Gastrocnemius medialis (tissue), 4 donors: ENCODE results near the gene NNAT.

ENCODE experiments used
- POLR2A ChIP-seq, 2 donors: fragments of 450-650 bp; IDR thresholded peaks; one replicate each; pipeline ENCODE4 v1.6.1; 2017; ENCODE audit warnings: antibody characterized with exemption in 2 of 2, mild to moderate bottlenecking in 2 of 2, moderate library complexity in 2 of 2
- TF ChIP-seq, protein P1 (sequence below), 5 experiments: fragments of 450-650 bp in 3 of 5; fragments of 200-600 bp in 2 of 5; sonication (generic) in 2 of 5; IDR thresholded peaks in 4 of 5; conservative IDR thresholded peaks in 1 of 5; 1 replicate in 4 of 5; 2 replicates in 1 of 5; pipeline ENCODE4 v1.5.1; 2016 to 2019; ENCODE audit warnings: antibody characterized with exemption in 5 of 5, mild to moderate bottlenecking in 3 of 5, moderate library complexity in 3 of 5

GRCh38 chr20:37540001-37540400, 19.0 kb downstream of the NNAT start:
- TF ChIP-seq, protein P1, sequence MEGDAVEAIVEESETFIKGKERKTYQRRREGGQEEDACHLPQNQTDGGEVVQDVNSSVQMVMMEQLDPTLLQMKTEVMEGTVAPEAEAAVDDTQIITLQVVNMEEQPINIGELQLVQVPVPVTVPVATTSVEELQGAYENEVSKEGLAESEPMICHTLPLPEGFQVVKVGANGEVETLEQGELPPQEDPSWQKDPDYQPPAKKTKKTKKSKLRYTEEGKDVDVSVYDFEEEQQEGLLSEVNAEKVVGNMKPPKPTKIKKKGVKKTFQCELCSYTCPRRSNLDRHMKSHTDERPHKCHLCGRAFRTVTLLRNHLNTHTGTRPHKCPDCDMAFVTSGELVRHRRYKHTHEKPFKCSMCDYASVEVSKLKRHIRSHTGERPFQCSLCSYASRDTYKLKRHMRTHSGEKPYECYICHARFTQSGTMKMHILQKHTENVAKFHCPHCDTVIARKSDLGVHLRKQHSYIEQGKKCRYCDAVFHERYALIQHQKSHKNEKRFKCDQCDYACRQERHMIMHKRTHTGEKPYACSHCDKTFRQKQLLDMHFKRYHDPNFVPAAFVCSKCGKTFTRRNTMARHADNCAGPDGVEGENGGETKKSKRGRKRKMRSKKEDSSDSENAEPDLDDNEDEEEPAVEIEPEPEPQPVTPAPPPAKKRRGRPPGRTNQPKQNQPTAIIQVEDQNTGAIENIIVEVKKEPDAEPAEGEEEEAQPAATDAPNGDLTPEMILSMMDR (IDR thresholded peaks at IDR 0.05 in 4 of 5, conservative IDR thresholded peaks at IDR 0.05 in 1 of 5), result no peak
- no peak for TF ChIP-seq POLR2A (IDR thresholded peaks at IDR 0.05)
